Measurements from ENCODE around the gene TPGS1.
A peak's percentile ranks its signal among the peaks of the same experiment; 100 is the strongest.

The TPGS1 gene

DNA sequence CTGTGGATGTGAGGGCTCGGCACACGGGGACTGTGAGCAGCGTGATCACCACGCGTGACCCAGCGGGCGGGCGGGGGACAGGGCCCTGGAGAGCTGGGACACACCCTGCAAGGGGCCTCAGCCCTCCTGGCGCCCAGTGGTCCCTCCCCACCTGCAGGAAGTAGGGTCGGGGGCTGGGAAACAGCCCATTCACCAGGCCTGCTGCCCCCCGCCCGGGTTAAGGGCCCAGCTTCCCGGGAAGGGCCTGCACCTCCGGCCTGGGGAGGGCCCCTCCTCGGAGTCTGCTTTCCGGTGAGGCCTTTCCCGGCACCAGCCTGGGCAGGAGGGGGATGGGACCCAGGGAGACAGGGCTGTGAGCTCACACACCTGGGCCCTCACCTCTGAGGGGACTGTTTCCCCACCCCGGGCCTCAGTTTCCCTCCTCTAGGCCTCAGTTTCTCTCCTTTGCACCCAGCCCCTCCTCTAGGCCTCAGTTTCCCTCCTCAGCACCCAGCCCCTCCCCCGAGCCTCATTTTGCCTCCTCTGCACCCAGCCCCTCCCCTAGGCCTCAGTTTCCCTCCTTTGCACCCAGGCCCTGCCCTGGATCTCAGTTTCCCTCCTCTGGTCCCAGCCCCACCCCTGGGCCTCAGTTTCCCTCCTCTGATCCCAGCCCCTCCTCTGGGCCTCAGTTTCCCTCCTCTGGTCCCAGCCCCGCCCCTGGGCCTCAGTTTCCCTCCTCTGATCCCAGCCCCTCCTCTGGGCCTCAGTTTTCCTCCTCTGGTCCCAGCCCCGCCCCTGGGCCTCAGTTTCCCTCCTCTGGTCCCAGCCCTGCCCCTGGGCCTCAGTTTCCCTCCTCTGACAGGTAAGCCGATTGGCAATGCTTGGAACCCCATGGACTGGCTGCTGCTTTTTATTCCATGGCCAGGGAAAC is 12.9 kb upstream of the TPGS1 start:
- H3K4me3 Mint-ChIP-seq = no peak overlapping the region
- peaks cover 6% of the 10 kb centered on the region for H3K36me3 Mint-ChIP-seq (ENCODE audit: low read depth)
- H3K9me3 Mint-ChIP-seq = peaks cover 13% of the 10 kb centered on the region
- no peak for DNase-seq
- H3K27ac Mint-ChIP-seq = no peak overlapping the region
- H3K27me3 Mint-ChIP-seq (ENCODE audit: low read depth, poor library complexity) = peaks cover 48% of the 10 kb centered on the region
- H3K4me1 Mint-ChIP-seq = peaks cover 25% of the 10 kb centered on the region
- TF ChIP-seq, protein P1, sequence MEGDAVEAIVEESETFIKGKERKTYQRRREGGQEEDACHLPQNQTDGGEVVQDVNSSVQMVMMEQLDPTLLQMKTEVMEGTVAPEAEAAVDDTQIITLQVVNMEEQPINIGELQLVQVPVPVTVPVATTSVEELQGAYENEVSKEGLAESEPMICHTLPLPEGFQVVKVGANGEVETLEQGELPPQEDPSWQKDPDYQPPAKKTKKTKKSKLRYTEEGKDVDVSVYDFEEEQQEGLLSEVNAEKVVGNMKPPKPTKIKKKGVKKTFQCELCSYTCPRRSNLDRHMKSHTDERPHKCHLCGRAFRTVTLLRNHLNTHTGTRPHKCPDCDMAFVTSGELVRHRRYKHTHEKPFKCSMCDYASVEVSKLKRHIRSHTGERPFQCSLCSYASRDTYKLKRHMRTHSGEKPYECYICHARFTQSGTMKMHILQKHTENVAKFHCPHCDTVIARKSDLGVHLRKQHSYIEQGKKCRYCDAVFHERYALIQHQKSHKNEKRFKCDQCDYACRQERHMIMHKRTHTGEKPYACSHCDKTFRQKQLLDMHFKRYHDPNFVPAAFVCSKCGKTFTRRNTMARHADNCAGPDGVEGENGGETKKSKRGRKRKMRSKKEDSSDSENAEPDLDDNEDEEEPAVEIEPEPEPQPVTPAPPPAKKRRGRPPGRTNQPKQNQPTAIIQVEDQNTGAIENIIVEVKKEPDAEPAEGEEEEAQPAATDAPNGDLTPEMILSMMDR (IDR thresholded peaks at IDR 0.05) = no peak

DNA sequence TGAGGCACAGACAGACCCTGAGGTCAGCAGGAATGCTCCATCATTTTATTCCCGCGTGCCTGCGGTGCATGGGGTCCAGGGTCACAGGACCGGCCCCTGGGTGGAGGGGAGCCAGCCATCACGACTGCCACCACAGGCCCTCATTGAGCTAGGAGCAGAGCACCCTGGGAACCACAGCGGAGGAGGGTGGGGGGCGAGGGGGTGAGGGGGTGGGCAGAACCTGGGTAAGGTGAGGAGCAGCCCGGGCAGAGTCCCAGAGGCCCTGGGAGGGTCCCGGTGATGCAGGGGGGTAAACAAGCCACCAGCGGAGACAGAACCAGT is 12.3 kb upstream of the TPGS1 start:
- DNase-seq = no peak
- peaks cover 14% of the 10 kb centered on the region for H3K9me3 Mint-ChIP-seq
- H3K4me1 Mint-ChIP-seq = peaks cover 20% of the 10 kb centered on the region
- H3K27ac Mint-ChIP-seq = no peak overlapping the region
- peaks cover 50% of the 10 kb centered on the region for H3K27me3 Mint-ChIP-seq (ENCODE audit: low read depth, poor library complexity)
- H3K36me3 Mint-ChIP-seq (ENCODE audit: low read depth) = peaks cover 6% of the 10 kb centered on the region
- H3K4me3 Mint-ChIP-seq = no peak overlapping the region
- TF ChIP-seq, protein P1 (IDR thresholded peaks at IDR 0.05) = no peak

DNA sequence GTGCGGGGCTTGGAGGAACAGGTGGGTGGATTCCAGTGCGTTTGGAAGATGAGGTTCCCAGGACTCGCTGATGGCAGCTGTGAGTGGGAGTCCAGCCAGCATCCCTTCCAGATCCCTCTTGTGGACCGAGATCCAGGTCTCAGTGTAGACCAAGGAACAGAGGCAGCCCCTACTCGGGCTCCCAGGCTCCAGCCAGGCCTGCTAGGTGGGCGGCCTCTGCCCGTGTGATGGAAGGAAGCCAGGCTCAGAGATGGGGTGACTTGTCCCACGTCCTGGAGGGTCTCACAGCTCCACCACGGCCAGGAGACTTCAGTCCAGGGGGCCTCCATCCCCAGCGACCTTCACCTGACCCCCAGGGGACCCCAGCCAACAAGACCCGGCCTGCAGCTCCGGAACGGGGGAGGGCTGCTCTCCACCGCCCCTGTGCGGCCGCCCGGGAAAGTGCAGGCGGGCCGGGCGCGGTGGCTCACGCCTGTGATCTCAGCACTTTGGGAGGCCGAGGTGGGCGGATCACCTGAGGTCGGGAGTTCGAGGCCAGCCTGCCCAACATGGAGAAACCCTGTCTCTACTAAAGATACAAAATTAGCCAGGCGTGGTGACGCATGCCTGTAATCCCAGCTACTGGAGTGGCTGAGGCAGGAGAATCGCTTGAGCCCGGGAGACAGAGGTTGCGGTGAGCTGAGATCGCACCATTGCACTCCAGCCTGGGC is 11.7 kb upstream of the TPGS1 start:
- peak; percentile 77 for DNase-seq
- H3K4me1 Mint-ChIP-seq = peaks cover 15% of the 10 kb centered on the region
- TF ChIP-seq, protein P1 (IDR thresholded peaks at IDR 0.05) = peak; percentile 93
- H3K4me3 Mint-ChIP-seq = peak overlapping the region; percentile 20
- H3K27ac Mint-ChIP-seq = no peak overlapping the region
- peaks cover 14% of the 10 kb centered on the region for H3K9me3 Mint-ChIP-seq
- H3K27me3 Mint-ChIP-seq (ENCODE audit: low read depth, poor library complexity) = peaks cover 55% of the 10 kb centered on the region
- peaks cover 6% of the 10 kb centered on the region for H3K36me3 Mint-ChIP-seq (ENCODE audit: low read depth)

DNA sequence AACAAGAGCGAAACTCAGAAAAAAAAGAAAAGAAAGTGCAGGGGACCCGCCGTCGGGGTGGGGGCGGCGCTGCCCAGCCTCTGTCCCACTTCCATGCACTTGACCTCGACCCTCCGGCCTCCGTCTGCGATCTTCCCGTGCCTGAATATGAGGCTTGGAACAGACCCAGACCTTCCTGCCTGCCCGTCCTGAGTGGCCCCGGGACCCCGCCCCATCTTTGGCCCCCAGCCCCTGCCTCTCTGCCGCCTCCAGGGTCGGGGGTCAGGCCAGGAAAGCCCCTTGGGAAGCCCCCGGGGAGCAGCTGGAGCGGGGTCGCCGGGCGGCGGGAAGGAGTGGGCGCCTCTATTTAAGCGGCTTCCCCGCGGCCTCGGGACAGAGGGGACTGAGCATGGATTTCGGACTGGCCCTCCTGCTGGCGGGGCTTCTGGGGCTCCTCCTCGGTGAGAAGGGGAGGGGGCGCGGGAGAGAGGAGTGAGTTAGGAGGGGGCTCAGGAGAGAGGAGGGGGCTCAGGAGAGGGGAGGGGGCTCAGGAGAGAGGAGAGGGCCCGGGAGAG is 11.1 kb upstream of the TPGS1 start, which contains the start of gene MADCAM1:
Gene MADCAM1 (plus strand): TSS at position 375 of the 554 bp plus-strand sequence. CDS start 14 bp downstream, at position 389.
- no peak for DNase-seq
- no peak within 1 kb of the TSS for H3K27ac Mint-ChIP-seq
- H3K27me3 Mint-ChIP-seq (ENCODE audit: low read depth, poor library complexity) = peaks cover 62% of the 10 kb centered on the region
- H3K36me3 Mint-ChIP-seq (ENCODE audit: low read depth) = peaks cover 6% of the 10 kb centered on the region
- H3K4me1 Mint-ChIP-seq = peaks cover 15% of the 10 kb centered on the region
- H3K4me3 Mint-ChIP-seq = peak within 1 kb of the TSS; percentile 20
- H3K9me3 Mint-ChIP-seq = peaks cover 14% of the 10 kb centered on the region
- TF ChIP-seq, protein P1 (IDR thresholded peaks at IDR 0.05) = no peak

DNA sequence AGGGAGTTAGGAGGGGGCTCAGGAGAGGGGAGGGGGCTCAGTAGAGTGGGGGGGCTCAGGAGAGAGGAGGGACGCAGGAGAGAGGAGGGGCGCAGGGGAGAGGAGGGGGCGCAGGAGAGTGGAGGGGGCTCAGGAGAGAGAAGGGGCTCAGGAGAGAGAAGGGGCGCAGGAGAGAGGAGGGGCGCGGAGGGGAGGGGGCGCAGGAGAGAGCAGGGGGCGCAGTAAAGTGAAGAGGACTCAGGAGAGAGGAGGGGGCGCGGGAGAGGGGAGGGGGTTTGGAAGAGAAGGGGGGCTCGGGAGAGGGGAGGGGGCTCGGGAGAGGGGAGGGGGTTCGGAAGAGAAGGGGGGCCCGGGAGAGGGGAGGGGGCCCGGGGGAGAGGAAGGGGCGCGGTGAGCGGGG is 10.3 kb upstream of the TPGS1 start:
- Mint-ChIP-seq H3K36me3 (ENCODE audit: low read depth) (peaks cover 6% of the 10 kb centered on the region), H3K27me3 (ENCODE audit: low read depth, poor library complexity) (peaks cover 67% of the 10 kb centered on the region), H3K4me3 (no peak overlapping the region), H3K4me1 (peaks cover 15% of the 10 kb centered on the region), H3K27ac (no peak overlapping the region), H3K9me3 (peaks cover 14% of the 10 kb centered on the region)
- DNase-seq = no peak
- TF ChIP-seq, protein P1 (IDR thresholded peaks at IDR 0.05) = no peak
